Caco-2 (cell line): ENCODE data around the gene GNGT2. TPM values are rescaled to one million over a fixed set of nuclear protein-coding genes. Genes with fewer than 3 reads are reported as not detected.

Experiments
- BruUV-seq: library from RNA; stranded (reverse); fragments of 400-500 nt; replicated peaks from 2 replicates; lab custom pipeline; 2021; lab: Mats Ljungman, UMichigan
- CTCF ChIA-PET: fragments of 300-600 bp; sonication (Branson Sonifier 250); formaldehyde crosslinking; loops from one replicate; lab custom pipeline; 2022; ENCODE audit warnings: antibody characterized with exemption; lab: Charles Lee
- POLR2A ChIA-PET: fragments of 300-600 bp; sonication (Branson Sonifier 250); formaldehyde crosslinking; loops from one replicate; lab custom pipeline; 2022; ENCODE audit warnings: antibody characterized with exemption; lab: Charles Lee
- DNase-seq, 2 experiments: peaks; one replicate each; pipeline versions ENCODE4 v3.0.0 to v3.0.0-alpha.2; 2020 to 2022
- H3K27me3 ChIP-seq: replicated peaks from 2 replicates; pipeline ENCODE4 v1.6.0; 2011; ENCODE audit warnings: low read length; ENCODE audit not compliant: control insufficient read depth, insufficient read depth
- H3K36me3 ChIP-seq: 2 replicates; pipeline ENCODE4 v1.5.1; 2011; ENCODE audit warnings: low read length; ENCODE audit not compliant: control insufficient read depth, insufficient read depth
- H3K4me1 ChIP-seq: fragments of 250-450 bp; sonication (Bioruptor Pico); 2 replicates; pipeline ENCODE4 v1.5.1; 2020; ENCODE audit warnings: mild to moderate bottlenecking
- H3K4me3 ChIP-seq: 2 replicates; pipeline ENCODE4 v1.5.1; 2011; ENCODE audit warnings: low read depth, mild to moderate bottlenecking, control low read depth, low read length
- H3K9me3 ChIP-seq: fragments of 250-450 bp; sonication (Bioruptor Pico); 2 replicates; pipeline ENCODE4 v1.5.1; 2020; ENCODE audit warnings: mild to moderate bottlenecking, moderate library complexity
- H3K27ac Mint-ChIP-seq: one replicate; pipeline ENCODE4 v1.8.0; 2022; ENCODE audit warnings: mixed read lengths; ENCODE audit not compliant: unreplicated experiment
- H3K27me3 Mint-ChIP-seq: one replicate; pipeline ENCODE4 v1.8.0; 2022; ENCODE audit warnings: mixed read lengths; ENCODE audit not compliant: insufficient read depth, unreplicated experiment
- H3K36me3 Mint-ChIP-seq: one replicate; pipeline ENCODE4 v1.8.0; 2022; ENCODE audit warnings: mild to moderate bottlenecking, mixed read lengths; ENCODE audit not compliant: insufficient read depth, unreplicated experiment
- H3K4me1 Mint-ChIP-seq: one replicate; pipeline ENCODE4 v1.8.0; 2022; ENCODE audit warnings: low read depth, mixed read lengths; ENCODE audit not compliant: unreplicated experiment
- H3K4me3 Mint-ChIP-seq: one replicate; pipeline ENCODE4 v1.8.0; 2022; ENCODE audit warnings: mild to moderate bottlenecking, moderate library complexity, mixed read lengths; ENCODE audit not compliant: unreplicated experiment
- H3K9me3 Mint-ChIP-seq: one replicate; pipeline ENCODE4 v1.8.0; 2022; ENCODE audit warnings: mixed read lengths; ENCODE audit not compliant: unreplicated experiment
- intact Hi-C: fragments of 100-400 bp; cut with micrococcal nuclease; formaldehyde crosslinking; loops from one replicate; pipeline ENCODE4 v1.10.0; 2022; ENCODE audit not compliant: unreplicated experiment
- total RNA-seq: library from RNA; stranded (reverse); gene quantifications from 2 replicates; pipeline ENCODE4 v1.2.3, GENCODE V29; 2022
- TF ChIP-seq, protein P1 (sequence below), 2 experiments: fragments of 200-600 bp in 1 of 2; IDR thresholded peaks; 1 replicate in 1 of 2; 2 replicates in 1 of 2; pipeline versions ENCODE4 v1.5.1 to v1.8.0; 2011 to 2022; ENCODE audit warnings: antibody characterized with exemption in 1 of 2, control low read depth in 1 of 2, inconsistent platforms in 1 of 2, low read depth in 1 of 2, low read length in 1 of 2, mild to moderate bottlenecking in 1 of 2, moderate library complexity in 1 of 2; ENCODE audit not compliant: insufficient read depth in 1 of 2, severe bottlenecking in 1 of 2, unreplicated experiment in 1 of 2

GNGT2 gene
- total RNA-seq, 1 experiment from 2014 or later = not detected

DNA sequence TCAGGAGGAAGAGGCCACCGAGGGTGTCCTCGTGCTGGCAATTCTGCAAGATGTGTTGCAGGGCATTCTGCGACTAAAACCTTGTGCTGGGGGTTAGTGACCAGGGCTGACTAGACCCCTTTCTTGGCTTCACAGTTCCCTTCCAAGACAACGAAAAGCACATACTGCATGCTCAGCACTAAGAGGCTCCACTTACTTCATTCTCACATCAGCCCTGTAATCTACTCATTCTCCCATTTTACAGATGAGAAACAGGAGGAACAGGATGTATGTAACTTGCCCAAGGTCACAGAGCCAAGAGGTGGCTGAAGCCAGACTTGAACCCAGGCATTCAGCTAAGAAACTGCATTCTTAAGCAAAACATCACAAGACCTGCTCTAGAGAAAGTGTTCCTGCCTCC lies 25.5 kb upstream of the GNGT2 start:
- Mint-ChIP-seq H3K27me3 (peaks cover 3% of the 10 kb centered on the region), H3K27ac (no peak overlapping the region), H3K4me1 (peaks cover 14% of the 10 kb centered on the region), H3K4me3 (no peak overlapping the region), H3K9me3 (no peaks in the 10 kb centered on the region), H3K36me3 (no peaks in the 10 kb centered on the region)
- no peak for DNase-seq
- TF ChIP-seq, protein P1, sequence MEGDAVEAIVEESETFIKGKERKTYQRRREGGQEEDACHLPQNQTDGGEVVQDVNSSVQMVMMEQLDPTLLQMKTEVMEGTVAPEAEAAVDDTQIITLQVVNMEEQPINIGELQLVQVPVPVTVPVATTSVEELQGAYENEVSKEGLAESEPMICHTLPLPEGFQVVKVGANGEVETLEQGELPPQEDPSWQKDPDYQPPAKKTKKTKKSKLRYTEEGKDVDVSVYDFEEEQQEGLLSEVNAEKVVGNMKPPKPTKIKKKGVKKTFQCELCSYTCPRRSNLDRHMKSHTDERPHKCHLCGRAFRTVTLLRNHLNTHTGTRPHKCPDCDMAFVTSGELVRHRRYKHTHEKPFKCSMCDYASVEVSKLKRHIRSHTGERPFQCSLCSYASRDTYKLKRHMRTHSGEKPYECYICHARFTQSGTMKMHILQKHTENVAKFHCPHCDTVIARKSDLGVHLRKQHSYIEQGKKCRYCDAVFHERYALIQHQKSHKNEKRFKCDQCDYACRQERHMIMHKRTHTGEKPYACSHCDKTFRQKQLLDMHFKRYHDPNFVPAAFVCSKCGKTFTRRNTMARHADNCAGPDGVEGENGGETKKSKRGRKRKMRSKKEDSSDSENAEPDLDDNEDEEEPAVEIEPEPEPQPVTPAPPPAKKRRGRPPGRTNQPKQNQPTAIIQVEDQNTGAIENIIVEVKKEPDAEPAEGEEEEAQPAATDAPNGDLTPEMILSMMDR (IDR thresholded peaks at IDR 0.05; ENCODE audit: insufficient read depth in 1 of 2, low read depth in 1 of 2, low read length in 1 of 2, severe bottlenecking in 1 of 2, unreplicated experiment in 1 of 2) = no peak
- CTCF ChIA-PET = interaction anchor here (0.6 to 1.2 kb wide), 2 partner anchors 8 to 12 kb away, joined by 3 to 4 read pairs; no protein-coding TSS in a partner anchor
- no peaks in the 10 kb centered on the region for H3K27me3 ChIP-seq
- no peak overlapping the region for H3K4me3 ChIP-seq
- H3K9me3 ChIP-seq = no peaks in the 10 kb centered on the region
- intact Hi-C loops = no loop called here
- POLR2A ChIA-PET = no interaction called here
- H3K36me3 ChIP-seq = no peaks in the 10 kb centered on the region
- no TSS peak for BruUV-seq
- peaks cover 19% of the 10 kb centered on the region for H3K4me1 ChIP-seq

DNA sequence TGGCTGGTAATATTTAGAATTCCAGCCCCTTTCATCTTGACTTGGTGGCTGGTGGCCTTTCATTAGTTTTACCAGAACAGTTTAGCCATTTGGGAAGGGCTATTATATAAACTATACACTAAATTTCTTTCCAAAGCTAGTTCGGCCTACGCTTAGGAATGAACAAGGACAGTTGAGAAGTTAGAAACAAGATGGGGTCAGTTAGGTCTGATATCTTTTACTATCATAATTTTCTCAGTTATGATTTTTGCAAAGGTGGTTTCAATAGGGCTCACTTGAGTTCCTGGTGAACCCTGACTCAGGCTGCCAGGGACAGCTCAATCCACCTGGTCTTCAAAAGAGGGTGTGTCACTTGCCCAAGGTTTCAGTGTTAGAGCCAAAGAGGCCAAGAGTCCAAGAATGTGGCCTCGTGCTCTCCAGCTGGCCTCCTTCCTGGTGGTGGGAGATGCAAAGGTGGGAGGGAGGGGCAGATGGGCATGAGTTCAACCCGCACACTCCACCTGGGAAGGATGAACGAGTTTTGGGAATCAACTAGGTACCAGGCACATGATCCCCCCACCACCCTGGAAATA lies 24.2 kb upstream of the GNGT2 start:
- no peak overlapping the region for H3K4me3 Mint-ChIP-seq
- DNase-seq = peak in 1 of 2 experiments; percentile 76
- peaks cover 5% of the 10 kb centered on the region for H3K27me3 Mint-ChIP-seq
- Histone ChIP-seq H3K27me3 (no peaks in the 10 kb centered on the region), H3K9me3 (no peaks in the 10 kb centered on the region), H3K4me1 (peaks cover 19% of the 10 kb centered on the region), H3K36me3 (no peaks in the 10 kb centered on the region), H3K4me3 (no peak overlapping the region)
- H3K36me3 Mint-ChIP-seq = peaks cover 7% of the 10 kb centered on the region
- peaks cover 14% of the 10 kb centered on the region for H3K4me1 Mint-ChIP-seq
- H3K9me3 Mint-ChIP-seq = no peaks in the 10 kb centered on the region
- no TSS peak for BruUV-seq
- H3K27ac Mint-ChIP-seq = no peak overlapping the region
- intact Hi-C loops = no loop called here
- TF ChIP-seq, protein P1 (IDR thresholded peaks at IDR 0.05; ENCODE audit: insufficient read depth in 1 of 2, low read depth in 1 of 2, low read length in 1 of 2, severe bottlenecking in 1 of 2, unreplicated experiment in 1 of 2) = no peak
- POLR2A ChIA-PET = interaction anchor here (0.6 kb wide), 2 partner anchors 23 to 506 kb away, joined by 5 read pairs; partner anchors contain the start of gene HOXB13
- CTCF ChIA-PET = interaction anchor here (0.6 kb wide), 2 partner anchors 11 to 57 kb away, joined by 3 read pairs; no protein-coding TSS in a partner anchor

DNA sequence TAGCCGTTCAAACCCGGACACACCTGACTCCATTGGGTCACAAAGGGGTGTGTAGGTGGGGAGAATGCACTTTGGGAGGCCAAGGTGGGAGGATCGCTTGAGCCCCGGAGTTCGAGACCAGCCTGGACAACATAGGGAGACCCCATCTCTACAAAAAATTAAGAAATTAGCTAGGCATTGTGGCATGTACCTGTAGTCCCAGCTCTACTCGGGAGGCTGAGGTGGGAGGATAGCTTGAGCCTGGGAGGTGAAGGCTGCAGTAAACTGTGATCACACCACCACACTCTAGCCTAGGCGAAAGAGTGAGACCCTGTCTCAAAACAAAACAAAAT lies 21.2 kb upstream of the GNGT2 start:
- no TSS peak for BruUV-seq
- DNase-seq = no peak
- H3K4me1 ChIP-seq = peaks cover 23% of the 10 kb centered on the region
- H3K9me3 Mint-ChIP-seq = no peaks in the 10 kb centered on the region
- H3K4me1 Mint-ChIP-seq = peaks cover 26% of the 10 kb centered on the region
- TF ChIP-seq, protein P1 (IDR thresholded peaks at IDR 0.05; ENCODE audit: insufficient read depth in 1 of 2, low read depth in 1 of 2, low read length in 1 of 2, severe bottlenecking in 1 of 2, unreplicated experiment in 1 of 2) = no peak
- ChIA-PET CTCF (interaction anchor here (0.6 to 1.2 kb wide), 2 partner anchors 9 to 41 kb away, joined by 3 to 4 read pairs; no protein-coding TSS in a partner anchor), POLR2A (no interaction called here)
- H3K27ac Mint-ChIP-seq = peak overlapping the region; percentile 26
- H3K4me3 Mint-ChIP-seq = peak overlapping the region; percentile 79
- H3K36me3 Mint-ChIP-seq = peaks cover 12% of the 10 kb centered on the region
- H3K27me3 Mint-ChIP-seq = peaks cover 8% of the 10 kb centered on the region
- H3K27me3 ChIP-seq = no peaks in the 10 kb centered on the region
- intact Hi-C loops = no loop called here
- peak overlapping the region; percentile 57; the same call in 1 of the 2 replicates for H3K4me3 ChIP-seq
- H3K9me3 ChIP-seq = no peaks in the 10 kb centered on the region
- H3K36me3 ChIP-seq = no peaks in the 10 kb centered on the region
